HCT116 (cell line): ENCODE data around the gene FAM3B.

ENCODE experiments used
- CTCF ChIP-seq, 3 experiments: fragments of 200-600 bp in 1 of 3; sonication (generic) in 1 of 3; IDR thresholded peaks in 2 of 3; conservative IDR thresholded peaks in 1 of 3; 2 replicates each; pipeline ENCODE4 v1.5.1; 2012 to 2017; ENCODE audit warnings: low read depth in 2 of 3, low read length in 2 of 3, antibody characterized with exemption in 1 of 3, borderline replicate concordance in 1 of 3, control low read depth in 1 of 3, mild to moderate bottlenecking in 1 of 3, mixed read lengths in 1 of 3, mixed run types in 1 of 3, moderate library complexity in 1 of 3; ENCODE audit not compliant: insufficient read depth in 1 of 3
- EGR1 ChIP-seq: IDR thresholded peaks from 2 replicates; pipeline ENCODE4 v1.6.1; 2012; ENCODE audit warnings: low read depth
- EZH2 ChIP-seq: fragments of 200-600 bp; sonication (generic); IDR thresholded peaks from 2 replicates; pipeline ENCODE4 v1.6.1; 2017; ENCODE audit warnings: antibody characterized with exemption, mixed run types
- EZH2phosphoT487 ChIP-seq: fragments of 200-600 bp; IDR thresholded peaks from 2 replicates; pipeline ENCODE4 v1.6.1; 2018; ENCODE audit warnings: antibody characterized with exemption, borderline replicate concordance
- POLR2A ChIP-seq: IDR thresholded peaks from 2 replicates; pipeline ENCODE4 v1.7.0; 2011; ENCODE audit warnings: borderline replicate concordance; ENCODE audit not compliant: insufficient read depth, insufficient read length; ENCODE audit errors: extremely low read depth
- POLR2AphosphoS5 ChIP-seq: IDR thresholded peaks from 2 replicates; pipeline ENCODE4 v1.6.1; 2011; ENCODE audit warnings: mild to moderate bottlenecking, low read depth, low read length, moderate library complexity
- RAD21 ChIP-seq: IDR thresholded peaks from 2 replicates; pipeline ENCODE4 v1.6.1; 2012; ENCODE audit warnings: low read depth, mild to moderate bottlenecking
- SRF ChIP-seq: IDR thresholded peaks from 2 replicates; pipeline ENCODE4 v1.6.1; 2012; ENCODE audit warnings: low read depth
- YY1 ChIP-seq: IDR thresholded peaks from 2 replicates; pipeline ENCODE4 v1.6.1; 2011; ENCODE audit warnings: low read length, low read depth, moderate library complexity, mild to moderate bottlenecking; ENCODE audit not compliant: insufficient replicate concordance; ENCODE audit errors: extremely low read depth

GRCh38 chr21:41333752-41334151 lies 17.2 kb downstream of the FAM3B start:
- TF ChIP-seq CTCF (IDR thresholded peaks at IDR 0.05 in 2 of 3, conservative IDR thresholded peaks at IDR 0.05 in 1 of 3; ENCODE audit: borderline replicate concordance in 1 of 3, insufficient read depth in 1 of 3, low read depth in 2 of 3, low read length in 2 of 3) (no peak), POLR2AphosphoS5 (no peak), YY1 (no peak), RAD21 (no peak), EZH2 (no peak), EZH2phosphoT487 (no peak), POLR2A (no peak), SRF (no peak), EGR1 (no peak)
